ENCODE data around the gene SOD3. TPM values are rescaled to one million over a fixed set of nuclear protein-coding genes. Genes with fewer than 3 reads are reported as not detected.

The SOD3 gene
- total RNA-seq, 4 donors from 2014 or later: 5.0 to 120 (median 25.2) TPM

GRCh38 chr4:24840362-24840761, 45.0 kb downstream of the SOD3 start:
- intact Hi-C loops (cut with DNase I): no loop called here
- Histone ChIP-seq H3K27ac (no peak overlapping the region), H3K4me3 (no peak overlapping the region), H3K9me3 (no peaks in the 10 kb centered on the region), H3K27me3 (no peaks in the 10 kb centered on the region), H3K36me3 (peaks cover 0 to 12% (median 0%) of the 10 kb centered on the region in 3 donors), H3K4me1 (peaks cover 0 to 38% (median 3%) of the 10 kb centered on the region in 3 donors)
- DNase-seq: no peak
- TF ChIP-seq CTCF (IDR thresholded peaks at IDR 0.05): no peak
- no peak for TF ChIP-seq POLR2A (IDR thresholded peaks at IDR 0.05)
- 84 to 87% methylated on average over 5 of the region's 5 CpGs for WGBS, 2 donors

- H3K9me3 ChIP-seq: no peaks in the 10 kb centered on the region
- peaks cover 0 to 12% (median 0%) of the 10 kb centered on the region in 3 donors for H3K36me3 ChIP-seq
- peak overlapping the region in 3 of 4 donors; percentile 3 to 19 (median 13) for H3K27ac ChIP-seq
- no peaks in the 10 kb centered on the region for H3K27me3 ChIP-seq
- no peak overlapping the region for H3K4me3 ChIP-seq
- H3K4me1 ChIP-seq: peaks cover 0 to 38% (median 3%) of the 10 kb centered on the region in 3 donors
- intact Hi-C loops (cut with DNase I): no loop called here
- no peak for DNase-seq
- WGBS, 2 donors: 47% methylated on average over 3 of the region's 3 CpGs
- TF ChIP-seq CTCF (IDR thresholded peaks at IDR 0.05) (no peak), POLR2A (IDR thresholded peaks at IDR 0.05) (no peak)
Observed at GRCh38 chr4:24840826-24841543, 45.6 kb downstream of the SOD3 start.

- no peak overlapping the region for H3K4me3 ChIP-seq
- WGBS, 2 donors: 78 to 87% methylated on average over 9 of the region's 9 CpGs
Observed at GRCh38 chr4:24842356-24842755, 47.0 kb downstream of the SOD3 start.

GRCh38 chr4:24843096-24843495, 47.7 kb downstream of the SOD3 start:
- WGBS, 2 donors: 34 to 66% methylated on average over 3 of the region's 3 CpGs
- no peak overlapping the region for H3K27ac ChIP-seq
- H3K9me3 ChIP-seq: no peaks in the 10 kb centered on the region
- H3K4me1 ChIP-seq: peaks cover 0 to 28% (median 0%) of the 10 kb centered on the region in 3 donors
- H3K36me3 ChIP-seq: no peaks in the 10 kb centered on the region
- intact Hi-C loops (cut with DNase I): no loop called here
- H3K4me3 ChIP-seq: no peak overlapping the region
- DNase-seq: no peak
- no peaks in the 10 kb centered on the region for H3K27me3 ChIP-seq
- TF ChIP-seq POLR2A (IDR thresholded peaks at IDR 0.05) (no peak), CTCF (IDR thresholded peaks at IDR 0.05) (no peak)

More at GRCh38 chr4:24842356-24842755, 47.0 kb downstream of the SOD3 start:
- intact Hi-C loops (cut with DNase I): no loop called here
- DNase-seq: no peak
- H3K27ac ChIP-seq: peak overlapping the region in 1 of 4 donors; percentile 15
- no peaks in the 10 kb centered on the region for H3K27me3 ChIP-seq
- TF ChIP-seq POLR2A (IDR thresholded peaks at IDR 0.05) (no peak), CTCF (IDR thresholded peaks at IDR 0.05) (no peak)
- peaks cover 0 to 35% (median 0%) of the 10 kb centered on the region in 3 donors for H3K4me1 ChIP-seq
- peaks cover 0 to 7% (median 0%) of the 10 kb centered on the region in 3 donors for H3K36me3 ChIP-seq
- H3K9me3 ChIP-seq: no peaks in the 10 kb centered on the region

GRCh38 chr4:24845132-24845531, 49.8 kb downstream of the SOD3 start:
- Histone ChIP-seq H3K4me3 (no peak overlapping the region), H3K27ac (no peak overlapping the region), H3K9me3 (no peaks in the 10 kb centered on the region), H3K4me1 (peaks cover 0 to 40% (median under 1%) of the 10 kb centered on the region in 3 donors), H3K36me3 (no peaks in the 10 kb centered on the region), H3K27me3 (no peaks in the 10 kb centered on the region)
- no peak for TF ChIP-seq POLR2A (IDR thresholded peaks at IDR 0.05)
- no peak for TF ChIP-seq CTCF (IDR thresholded peaks at IDR 0.05)
- DNase-seq: no peak
- intact Hi-C loops (cut with DNase I): no loop called here
- WGBS, 2 donors: 90 to 92% methylated on average over 8 of the region's 8 CpGs

Data from esophagus squamous epithelium (tissue), 5 donors.